ENCODE results near the gene GALNT8. TPM values are rescaled to one million over a fixed set of nuclear protein-coding genes. Genes with fewer than 3 reads are reported as not detected.

Gene GALNT8
- total RNA-seq, 4 donors from 2014 or later: 0.07 to 0.26 TPM; not detected in 2

DNA sequence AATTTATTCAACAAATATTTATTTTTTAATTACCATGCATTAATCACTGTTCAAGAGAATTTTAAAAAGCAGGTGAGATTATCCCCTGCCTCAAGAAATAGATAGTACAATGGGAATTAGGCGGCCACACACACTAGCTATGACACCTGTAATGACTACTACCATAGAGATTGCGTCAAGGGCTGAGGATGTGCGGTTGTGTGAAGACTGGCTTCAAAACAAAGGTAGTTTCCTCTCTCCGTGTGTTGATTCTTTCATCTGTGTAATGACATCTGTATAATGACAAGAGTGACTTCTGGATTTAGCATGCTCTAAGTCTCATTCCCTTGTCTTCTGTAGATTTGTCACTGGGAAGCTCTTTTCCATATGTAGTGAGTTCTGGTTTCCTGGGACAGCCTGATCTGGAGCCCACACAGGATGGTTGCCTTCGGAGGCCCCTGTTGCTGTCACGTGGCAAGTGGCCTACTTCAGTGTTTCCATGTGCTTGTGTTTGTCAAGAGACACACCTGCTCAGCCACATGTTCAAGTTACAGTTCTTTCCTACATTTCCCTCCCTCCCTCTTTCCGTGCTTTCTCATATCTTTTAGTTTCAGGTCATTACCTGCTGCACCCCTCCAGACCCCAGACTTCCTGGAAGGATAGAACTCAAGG, 64.3 kb downstream of the GALNT8 start:
- ATAC-seq: no peak
- no peaks in the 10 kb centered on the region for H3K27me3 ChIP-seq
- no peak overlapping the region for H3K4me3 ChIP-seq
- TF ChIP-seq, protein P1, sequence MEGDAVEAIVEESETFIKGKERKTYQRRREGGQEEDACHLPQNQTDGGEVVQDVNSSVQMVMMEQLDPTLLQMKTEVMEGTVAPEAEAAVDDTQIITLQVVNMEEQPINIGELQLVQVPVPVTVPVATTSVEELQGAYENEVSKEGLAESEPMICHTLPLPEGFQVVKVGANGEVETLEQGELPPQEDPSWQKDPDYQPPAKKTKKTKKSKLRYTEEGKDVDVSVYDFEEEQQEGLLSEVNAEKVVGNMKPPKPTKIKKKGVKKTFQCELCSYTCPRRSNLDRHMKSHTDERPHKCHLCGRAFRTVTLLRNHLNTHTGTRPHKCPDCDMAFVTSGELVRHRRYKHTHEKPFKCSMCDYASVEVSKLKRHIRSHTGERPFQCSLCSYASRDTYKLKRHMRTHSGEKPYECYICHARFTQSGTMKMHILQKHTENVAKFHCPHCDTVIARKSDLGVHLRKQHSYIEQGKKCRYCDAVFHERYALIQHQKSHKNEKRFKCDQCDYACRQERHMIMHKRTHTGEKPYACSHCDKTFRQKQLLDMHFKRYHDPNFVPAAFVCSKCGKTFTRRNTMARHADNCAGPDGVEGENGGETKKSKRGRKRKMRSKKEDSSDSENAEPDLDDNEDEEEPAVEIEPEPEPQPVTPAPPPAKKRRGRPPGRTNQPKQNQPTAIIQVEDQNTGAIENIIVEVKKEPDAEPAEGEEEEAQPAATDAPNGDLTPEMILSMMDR (IDR thresholded peaks at IDR 0.05 in 4 of 5, conservative IDR thresholded peaks at IDR 0.05 in 1 of 5): no peak
- no peak for TF ChIP-seq POLR2A (IDR thresholded peaks at IDR 0.05)
- intact Hi-C loops (cut with DNase I; ENCODE audit: low total_unique reads): no loop called here
- H3K36me3 ChIP-seq: no peaks in the 10 kb centered on the region
- DNase-seq: no peak
- no peaks in the 10 kb centered on the region for H3K4me1 ChIP-seq
- in situ Hi-C loops (cut with MboI; ENCODE audit: low sequenced_read_pairs in 4 of 4): no loop called here
- H3K9me3 ChIP-seq: no peaks in the 10 kb centered on the region
- no peak overlapping the region for H3K27ac ChIP-seq

DNA sequence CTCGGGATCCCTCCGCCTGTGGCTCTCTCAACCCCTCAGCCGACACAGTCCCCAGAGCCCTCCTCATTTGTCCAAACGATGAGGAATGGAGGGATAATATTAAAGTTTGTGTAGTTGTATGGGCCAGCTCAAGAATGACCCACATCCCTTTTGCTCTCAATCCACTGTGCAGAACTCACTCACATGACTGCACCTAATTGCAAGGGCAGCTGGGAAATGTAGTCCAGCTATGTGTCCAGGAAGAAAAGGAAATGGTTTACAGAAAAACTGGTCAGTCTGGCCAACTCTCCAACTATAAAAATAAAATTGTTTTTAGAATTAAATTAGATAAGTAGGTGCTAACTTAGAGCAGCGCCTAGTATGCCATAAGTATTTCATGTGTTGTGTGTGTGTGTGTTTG, 66.6 kb downstream of the GALNT8 start:
- no peaks in the 10 kb centered on the region for H3K9me3 ChIP-seq
- intact Hi-C loops (cut with DNase I; ENCODE audit: low total_unique reads): no loop called here
- TF ChIP-seq POLR2A (IDR thresholded peaks at IDR 0.05): no peak
- TF ChIP-seq, protein P1 (IDR thresholded peaks at IDR 0.05 in 4 of 5, conservative IDR thresholded peaks at IDR 0.05 in 1 of 5): no peak

GRCh38 chr12:4787965-4788364, 67.8 kb downstream of the GALNT8 start:
- in situ Hi-C loops (cut with MboI; ENCODE audit: low sequenced_read_pairs in 4 of 4): no loop called here
- Histone ChIP-seq H3K4me1 (no peaks in the 10 kb centered on the region), H3K27ac (no peak overlapping the region), H3K9me3 (no peaks in the 10 kb centered on the region), H3K4me3 (no peak overlapping the region), H3K36me3 (no peaks in the 10 kb centered on the region), H3K27me3 (no peaks in the 10 kb centered on the region)
- TF ChIP-seq POLR2A (IDR thresholded peaks at IDR 0.05): no peak
- TF ChIP-seq, protein P1 (IDR thresholded peaks at IDR 0.05 in 4 of 5, conservative IDR thresholded peaks at IDR 0.05 in 1 of 5): no peak
- intact Hi-C loops (cut with DNase I; ENCODE audit: low total_unique reads): no loop called here
- DNase-seq: no peak
- no peak for ATAC-seq

More for the DNA sequence above, 66.6 kb downstream of the GALNT8 start:
- DNase-seq (no peak), ATAC-seq (no peak)
- in situ Hi-C loops (cut with MboI; ENCODE audit: low sequenced_read_pairs in 4 of 4): no loop called here
- Histone ChIP-seq H3K4me1 (no peaks in the 10 kb centered on the region), H3K36me3 (no peaks in the 10 kb centered on the region), H3K27me3 (no peaks in the 10 kb centered on the region), H3K27ac (no peak overlapping the region), H3K4me3 (no peak overlapping the region)

DNA sequence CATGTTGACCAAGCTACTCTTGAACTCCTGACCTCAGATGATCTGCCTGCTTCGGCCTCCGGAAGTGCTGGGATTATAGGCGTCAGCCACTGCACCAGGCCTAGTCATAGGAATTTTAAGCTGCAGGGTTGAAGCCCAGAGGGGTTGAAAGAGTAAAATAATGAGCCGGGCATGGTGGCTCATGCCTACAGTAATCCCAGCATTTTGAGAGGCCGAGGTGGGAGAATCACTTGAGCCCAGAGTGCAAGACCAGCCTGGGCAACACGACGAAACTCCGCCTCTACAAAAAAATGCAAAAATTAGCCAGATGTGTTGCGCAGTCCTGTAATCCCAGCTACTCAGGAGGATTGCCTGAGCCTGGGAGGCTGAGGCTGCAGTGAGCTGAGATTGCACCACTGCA, 69.6 kb downstream of the GALNT8 start:
- intact Hi-C loops (cut with DNase I; ENCODE audit: low total_unique reads): no loop called here
- TF ChIP-seq POLR2A (IDR thresholded peaks at IDR 0.05): no peak
- TF ChIP-seq, protein P1 (IDR thresholded peaks at IDR 0.05 in 4 of 5, conservative IDR thresholded peaks at IDR 0.05 in 1 of 5): no peak
- Histone ChIP-seq H3K4me1 (no peaks in the 10 kb centered on the region), H3K27ac (no peak overlapping the region), H3K9me3 (no peaks in the 10 kb centered on the region), H3K4me3 (no peak overlapping the region), H3K27me3 (no peaks in the 10 kb centered on the region), H3K36me3 (no peaks in the 10 kb centered on the region)
- in situ Hi-C loops (cut with MboI; ENCODE audit: low sequenced_read_pairs in 4 of 4): no loop called here
- ATAC-seq (no peak), DNase-seq (no peak)

- no peak for TF ChIP-seq POLR2A (IDR thresholded peaks at IDR 0.05)
- TF ChIP-seq, protein P1 (IDR thresholded peaks at IDR 0.05 in 4 of 5, conservative IDR thresholded peaks at IDR 0.05 in 1 of 5): no peak
- no peak for ATAC-seq
- intact Hi-C loops (cut with DNase I; ENCODE audit: low total_unique reads): no loop called here
Observed at GRCh38 chr12:4791497-4791896, 71.3 kb downstream of the GALNT8 start.

More at GRCh38 chr12:4791497-4791896, 71.3 kb downstream of the GALNT8 start:
- in situ Hi-C loops (cut with MboI; ENCODE audit: low sequenced_read_pairs in 4 of 4): no loop called here
- Histone ChIP-seq H3K9me3 (no peaks in the 10 kb centered on the region), H3K4me1 (no peaks in the 10 kb centered on the region), H3K4me3 (no peak overlapping the region), H3K36me3 (no peaks in the 10 kb centered on the region), H3K27ac (no peak overlapping the region), H3K27me3 (no peaks in the 10 kb centered on the region)
- no peak for DNase-seq
